Stimulated activated CD4-positive, alpha-beta T cell treated with anti-CD3 and anti-CD28 coated beads, TNF-alpha, amount 100 ng/mL, for 48 hours (primary cell): ENCODE results near the gene PXN.

Source experiments
- DNase-seq, 3 donors: peaks; one replicate each; pipeline ENCODE4 v3.0.0-alpha.2; 2020; ENCODE audit warnings: low read depth in 3 of 3

The PXN gene

DNA sequence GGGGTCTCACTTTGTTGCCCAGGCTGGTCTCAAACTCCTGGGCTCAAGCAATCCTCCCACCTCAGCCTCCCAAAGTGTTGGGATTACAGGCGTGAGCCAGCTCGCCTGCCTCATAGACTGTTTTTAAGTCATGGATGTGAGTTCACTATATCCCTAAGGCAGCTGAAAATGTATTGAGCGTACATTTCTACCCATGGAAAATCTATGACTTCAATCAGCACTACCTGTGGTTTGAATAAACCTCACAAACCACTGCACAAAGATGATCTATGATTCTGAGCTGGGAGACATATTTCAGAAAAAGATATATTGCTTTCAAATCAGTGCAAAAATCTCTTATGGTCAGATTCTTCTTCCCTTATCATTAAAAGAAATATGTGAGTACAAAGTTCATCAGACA lies 93.5 kb downstream of the PXN start:
- no peak for DNase-seq

DNA sequence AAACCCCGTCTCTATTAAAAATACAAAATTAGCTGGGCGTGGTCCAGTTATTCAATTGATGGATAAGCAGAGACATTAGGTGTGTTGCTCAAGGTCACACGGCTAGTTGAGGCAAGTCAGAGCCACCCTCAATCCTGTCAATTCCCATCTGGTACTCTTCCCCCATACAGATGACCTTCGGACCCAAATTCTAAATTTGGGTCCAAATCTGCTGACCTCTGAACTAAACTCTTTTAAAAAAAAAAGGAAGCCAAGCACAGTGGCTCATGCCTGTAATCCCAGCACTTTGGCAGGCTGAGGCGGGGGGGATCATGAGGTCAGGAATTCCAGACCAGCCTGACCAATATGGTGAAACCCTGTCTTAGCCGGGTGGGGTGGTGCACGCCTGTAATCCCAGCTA lies 94.9 kb downstream of the PXN start:
- no peak for DNase-seq

DNA sequence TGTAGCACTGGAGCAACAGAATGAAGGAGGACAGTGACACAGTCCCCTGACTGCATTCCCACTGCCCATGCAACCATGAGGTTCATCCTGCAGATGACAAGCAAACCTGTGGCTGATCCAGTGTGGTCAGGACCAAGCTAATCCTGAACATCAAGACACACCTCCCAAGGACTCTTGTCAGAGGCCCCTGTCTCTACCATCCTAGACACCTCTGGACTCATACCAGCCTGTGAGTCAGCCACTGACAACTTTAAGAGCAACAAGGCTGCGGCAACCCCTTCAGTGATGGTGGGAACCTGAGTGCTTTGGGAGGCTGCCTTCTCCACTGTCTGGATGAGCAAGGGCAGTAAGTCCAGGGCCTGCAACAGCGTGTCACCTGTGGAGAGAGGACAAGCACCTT lies 95.6 kb downstream of the PXN start:
- DNase-seq = no peak

DNA sequence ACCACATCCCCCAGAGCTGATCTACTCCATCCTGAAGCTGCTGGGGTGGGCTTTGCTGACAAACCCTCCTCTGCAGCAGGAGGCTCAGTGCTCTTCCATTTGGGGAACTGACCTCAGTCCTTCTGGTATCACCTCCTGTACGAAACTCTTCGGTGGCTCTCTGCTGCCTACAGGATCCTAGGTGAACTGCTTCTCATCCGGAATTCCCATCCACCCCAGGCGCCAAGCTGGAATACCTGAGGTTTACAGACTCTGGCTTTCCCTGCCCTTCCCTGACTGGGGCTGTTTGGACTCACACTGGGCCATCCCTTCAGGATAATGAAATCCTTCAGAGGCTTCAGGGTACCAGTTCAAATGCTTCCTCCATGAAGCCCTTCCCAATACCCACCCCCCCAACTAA lies 97.2 kb downstream of the PXN start:
- no peak for DNase-seq

DNA sequence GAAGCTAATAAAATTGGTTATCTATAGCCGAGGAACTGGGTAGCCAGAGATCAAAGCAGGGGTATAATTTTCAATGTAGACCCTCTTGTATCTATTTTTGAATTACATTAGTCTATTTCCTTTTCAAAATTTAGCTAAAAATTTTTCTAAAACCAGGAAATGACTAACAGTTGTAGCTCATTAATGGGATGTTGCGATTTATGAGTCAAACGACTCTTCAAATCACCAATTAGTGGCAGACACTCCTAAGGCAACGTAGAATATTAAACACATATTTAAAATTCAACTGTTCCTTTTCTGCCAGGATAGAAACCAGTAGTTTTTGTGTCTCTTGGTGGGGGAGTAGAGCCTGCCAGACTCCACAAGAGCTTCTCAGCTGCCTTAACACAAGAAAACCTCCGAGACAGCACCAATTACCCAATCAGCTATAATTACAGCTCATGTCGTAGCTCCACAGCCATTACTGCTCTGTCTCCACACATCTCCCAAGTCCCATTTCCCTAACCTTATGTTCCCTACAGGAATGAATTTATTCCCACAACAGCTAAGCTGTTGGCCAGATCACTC lies 97.9 kb downstream of the PXN start:
- DNase-seq = no peak

DNA sequence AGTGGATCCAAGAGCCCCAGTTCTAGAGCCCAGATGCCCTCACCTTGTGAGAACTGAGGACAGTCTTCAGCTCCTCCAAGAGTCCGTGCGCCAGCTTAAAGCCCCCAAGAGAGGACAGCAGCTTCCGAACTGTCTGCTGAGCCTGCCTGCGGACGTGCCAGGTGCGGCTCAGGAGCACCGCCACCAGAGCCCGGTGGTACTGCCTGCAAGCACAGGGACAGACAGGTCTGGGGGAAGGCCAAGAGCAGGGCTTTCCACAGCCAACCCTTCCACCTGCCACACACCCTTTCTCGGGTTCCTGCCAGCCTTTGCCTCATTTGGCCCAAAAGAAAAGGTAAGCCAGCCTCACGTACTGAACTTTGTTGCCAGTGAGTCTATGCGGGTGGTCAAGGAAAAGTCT lies 101.2 kb downstream of the PXN start:
- no peak for DNase-seq

DNA sequence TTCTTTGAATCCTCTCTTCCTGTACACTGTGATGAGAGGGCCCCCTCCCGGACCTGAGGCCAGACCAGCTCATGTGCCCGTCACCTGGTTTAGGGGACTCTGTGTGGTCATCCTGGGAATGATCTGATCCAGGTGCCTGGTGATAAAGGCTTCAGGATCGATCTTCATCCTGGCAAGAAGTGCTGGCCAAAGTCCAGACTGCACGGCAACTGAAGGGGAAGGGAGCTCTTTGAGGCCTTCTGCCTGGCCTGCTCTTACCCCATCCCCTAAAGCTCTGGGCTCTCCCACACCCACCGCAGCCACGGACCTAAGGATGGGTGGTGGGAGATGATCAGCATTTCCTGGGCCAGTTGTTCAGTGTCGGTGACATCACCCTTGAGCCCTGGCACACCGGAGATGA lies 102.8 kb downstream of the PXN start:
- DNase-seq = no peak

DNA sequence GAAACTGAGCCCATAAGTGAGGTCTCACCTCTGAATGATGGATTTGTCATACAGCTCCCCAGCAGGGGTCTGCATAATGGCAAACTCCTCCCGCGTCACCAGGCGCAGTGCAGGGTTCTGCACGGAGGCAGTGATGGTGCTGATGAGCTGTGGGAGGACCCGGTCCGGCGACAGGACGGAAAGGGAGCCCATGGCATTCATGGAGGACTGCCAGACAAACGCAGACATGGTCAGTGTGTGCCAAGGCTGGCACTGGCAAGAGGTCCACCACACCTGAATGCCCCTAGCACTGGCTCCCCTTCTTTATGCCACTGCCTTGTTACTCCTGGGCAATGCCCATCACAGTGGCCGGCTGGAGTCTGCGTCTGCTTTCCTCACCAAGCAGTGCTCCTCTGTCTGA lies 103.7 kb downstream of the PXN start:
- DNase-seq = no peak
